ENCODE measurements around the gene FNDC7. TPM values are rescaled to one million over a fixed set of nuclear protein-coding genes. Genes with fewer than 3 reads are reported as not detected.

FNDC7 gene
- total and polyA plus RNA-seq, 10 of the 15 experiments (the other 5 are each of a cell fraction or from before 2014, with no cell fraction given): not detected

GRCh38 chr1:108704496-108704895 is 8.2 kb upstream of the FNDC7 start:
- no peaks in the 10 kb centered on the region for H4K20me1 ChIP-seq (ENCODE audit: control insufficient read depth, insufficient read depth)
- WGBS (ENCODE audit: insufficient coverage, insufficient replicate concordance, low lambda C conversion rate, missing lambda C conversion rate): 72% methylated on average over 2 of the region's 2 CpGs
- no peak overlapping the region for H3K4me2 ChIP-seq (ENCODE audit: control insufficient read depth, insufficient read depth)
- no peaks in the 10 kb centered on the region for H3K27me3 ChIP-seq (replicated peaks in 1 of 2; ENCODE audit: control insufficient read depth in 2 of 2, insufficient read depth in 2 of 2, low read length in 1 of 2)
- no peak for FAIRE-seq
- H2AFZ ChIP-seq (ENCODE audit: control insufficient read depth, low read depth, low read length): no peak overlapping the region
- H3K9ac ChIP-seq (ENCODE audit: control insufficient read depth, insufficient read depth, low read length): no peak overlapping the region
- SMC1A ChIA-PET (ENCODE audit: uncharacterized antibody, unreplicated experiment): no interaction called here
- in situ Hi-C loops (cut with MboI): no loop called here
- no TSS peak for BruUV-seq (replicated peaks)
- CTCF ChIA-PET: interaction anchor here (1.1 to 3.5 kb wide), 2 partner anchors 9 to 12 kb away, joined by 3 to 11 read pairs; partner anchors contain the start of gene PRPF38B
- peaks cover 8% of the 10 kb centered on the region; the same call in 1 of the 2 replicates for H3K4me1 ChIP-seq (ENCODE audit: control insufficient read depth, insufficient read depth, low read length)
- no peaks in the 10 kb centered on the region for H3K79me2 ChIP-seq (ENCODE audit: control insufficient read depth, insufficient read depth, low read length)
- no peak for ATAC-seq
- intact Hi-C loops (cut with micrococcal nuclease; ENCODE audit: unreplicated experiment): no loop called here
- POLR2A ChIA-PET: interaction anchor here (1.8 kb wide), 1 partner anchor 12 kb away, joined by 7 read pairs; the partner anchor contains the start of gene PRPF38B
- H3K36me3 ChIP-seq (ENCODE audit: control insufficient read depth in 2 of 2, insufficient read depth in 2 of 2, low read length in 1 of 2): peaks cover 2 to 15% of the 10 kb centered on the region in 2 experiments; a peak in 3 of 4 replicates
- H3K27ac ChIP-seq (ENCODE audit: control insufficient read depth, insufficient read depth): no peak overlapping the region
- DNase-seq (ENCODE audit: low read depth, low spot score): no peak
- TF ChIP-seq SMC3 (IDR thresholded peaks at IDR 0.05; ENCODE audit: borderline replicate concordance, low read length): no peak
- no peak for TF ChIP-seq SMARCA5 (IDR thresholded peaks at IDR 0.05)
- no peak for TF ChIP-seq SUZ12 (IDR thresholded peaks at IDR 0.05; ENCODE audit: unreplicated experiment)
- TF ChIP-seq CHD1 (IDR thresholded peaks at IDR 0.05; ENCODE audit: low read depth, low read length): no peak
- 0 out of 2 replicates have a peak, but pooled peaks have one; percentile 0 for TF ChIP-seq POLR2AphosphoS5 (IDR thresholded peaks at IDR 0.05; ENCODE audit: low read length)
- no peak for TF ChIP-seq SIX5 (IDR thresholded peaks at IDR 0.05; ENCODE audit: low read depth, low read length, severe bottlenecking)
- no peak for TF ChIP-seq ESRRA (IDR thresholded peaks at IDR 0.05; ENCODE audit: low read length)
- TF ChIP-seq CEBPB (IDR thresholded peaks at IDR 0.05; ENCODE audit: borderline replicate concordance in 1 of 2, low read depth in 2 of 2, low read length in 2 of 2): no peak
- RAD21 ChIA-PET (ENCODE audit: unreplicated experiment): no interaction called here
- H3K4me3 ChIP-seq: no peak overlapping the region
- no peaks in the 10 kb centered on the region for H3K9me3 ChIP-seq (replicated peaks; ENCODE audit: control insufficient read depth, insufficient read depth, low read length)

DNA sequence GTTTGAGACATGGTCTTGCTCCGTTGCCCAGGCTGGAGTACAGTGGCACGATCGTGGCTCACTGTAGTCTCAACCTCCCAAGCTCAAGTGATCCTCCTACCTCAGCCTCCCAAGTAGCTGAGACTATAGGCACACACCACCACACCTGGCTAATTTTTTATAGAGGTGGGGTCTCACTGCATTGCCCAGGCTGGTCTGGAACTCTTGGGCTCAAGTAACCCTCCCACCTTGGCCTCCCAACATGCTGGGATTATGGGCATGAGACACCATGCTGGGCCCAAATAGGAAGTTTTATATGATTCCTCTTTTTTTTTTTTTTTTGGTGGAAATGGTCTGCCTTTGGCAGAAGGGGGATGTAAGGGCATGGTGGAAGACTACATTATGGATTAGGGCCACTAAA is 6.1 kb upstream of the FNDC7 start:
- H3K4me2 ChIP-seq (ENCODE audit: control insufficient read depth, insufficient read depth): no peak overlapping the region
- FAIRE-seq (no peak), DNase-seq (ENCODE audit: low read depth, low spot score) (no peak), ATAC-seq (no peak)
- in situ Hi-C loops (cut with MboI): no loop called here
- BruUV-seq (replicated peaks): no TSS peak
- H3K27ac ChIP-seq (ENCODE audit: control insufficient read depth, insufficient read depth): no peak overlapping the region
- H2AFZ ChIP-seq (ENCODE audit: control insufficient read depth, low read depth, low read length): no peak overlapping the region
- RAD21 ChIA-PET (ENCODE audit: unreplicated experiment): no interaction called here
- no peaks in the 10 kb centered on the region for H3K27me3 ChIP-seq (replicated peaks in 1 of 2; ENCODE audit: control insufficient read depth in 2 of 2, insufficient read depth in 2 of 2, low read length in 1 of 2)
- no peaks in the 10 kb centered on the region for H4K20me1 ChIP-seq (ENCODE audit: control insufficient read depth, insufficient read depth)
- no peak for TF ChIP-seq HDGF (IDR thresholded peaks at IDR 0.05)
- SMC1A ChIA-PET (ENCODE audit: uncharacterized antibody, unreplicated experiment): no interaction called here
- H3K9ac ChIP-seq (ENCODE audit: control insufficient read depth, insufficient read depth, low read length): no peak overlapping the region
- H3K9me3 ChIP-seq (replicated peaks; ENCODE audit: control insufficient read depth, insufficient read depth, low read length): no peaks in the 10 kb centered on the region
- intact Hi-C loops (cut with micrococcal nuclease; ENCODE audit: unreplicated experiment): loop anchor here (5.0 kb wide), 1 partner anchor 194 kb away; no protein-coding TSS in a partner anchor
- no peaks in the 10 kb centered on the region; a peak in 1 of 4 replicates for H3K36me3 ChIP-seq (ENCODE audit: control insufficient read depth in 2 of 2, insufficient read depth in 2 of 2, low read length in 1 of 2)
- CTCF ChIA-PET: interaction anchor here (3.2 kb wide), 1 partner anchor 14 kb away, joined by 10 read pairs; the partner anchor contains the start of gene PRPF38B
- 78% methylated on average over 3 of the region's 3 CpGs for WGBS (ENCODE audit: insufficient coverage, insufficient replicate concordance, low lambda C conversion rate, missing lambda C conversion rate)
- H3K4me1 ChIP-seq (ENCODE audit: control insufficient read depth, insufficient read depth, low read length): peaks cover 8% of the 10 kb centered on the region; the same call in 1 of the 2 replicates
- POLR2A ChIA-PET: no interaction called here
- no peaks in the 10 kb centered on the region for H3K79me2 ChIP-seq (ENCODE audit: control insufficient read depth, insufficient read depth, low read length)
- H3K4me3 ChIP-seq: no peak overlapping the region
